Lung microvascular endothelial cell (primary cell): ENCODE measurements around the gene HYDIN. TPM values are rescaled to one million over a fixed set of nuclear protein-coding genes. Genes with fewer than 3 reads are reported as not detected.
"Not testable (repeated sequence)": the region's sequence is repeated elsewhere in the genome, so short reads cannot be mapped to it uniquely, and the experiment has no call there.

Experiments
- DNase-seq, 2 donors: peaks; one replicate each; pipeline versions ENCODE4 v3.0.0 to v3.0.0-alpha.2; 2010; ENCODE audit warnings: low read depth in 2 of 2
- total RNA-seq: library from RNA; depleted of rRNA; stranded (reverse); fragments of >200 nt; gene quantifications from 2 replicates; pipeline ENCODE4 v1.2.1, GENCODE V29; 2014

The HYDIN gene
- total RNA-seq, 1 donor from 2014 or later: not detected

DNA sequence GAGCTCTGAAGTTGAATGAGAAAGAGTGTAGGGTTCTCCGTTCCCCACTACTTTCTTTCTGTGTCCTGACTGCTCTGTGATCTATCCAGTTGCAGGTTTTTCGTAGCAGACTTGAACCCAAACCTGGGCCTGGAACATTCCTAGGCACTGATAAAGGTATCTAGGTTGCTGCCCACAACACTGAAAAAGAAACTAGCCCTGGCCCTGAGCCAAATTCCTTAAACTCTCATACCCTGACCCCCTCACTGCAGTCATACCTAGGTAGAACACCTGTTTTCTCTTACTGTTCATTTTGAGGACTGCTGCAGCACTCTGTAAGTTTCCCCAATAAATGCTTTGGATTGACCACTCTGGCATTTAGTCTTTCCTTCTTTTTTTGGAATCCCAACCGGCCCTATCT, 5.4 kb downstream of the HYDIN start:
- no peak for DNase-seq

DNA sequence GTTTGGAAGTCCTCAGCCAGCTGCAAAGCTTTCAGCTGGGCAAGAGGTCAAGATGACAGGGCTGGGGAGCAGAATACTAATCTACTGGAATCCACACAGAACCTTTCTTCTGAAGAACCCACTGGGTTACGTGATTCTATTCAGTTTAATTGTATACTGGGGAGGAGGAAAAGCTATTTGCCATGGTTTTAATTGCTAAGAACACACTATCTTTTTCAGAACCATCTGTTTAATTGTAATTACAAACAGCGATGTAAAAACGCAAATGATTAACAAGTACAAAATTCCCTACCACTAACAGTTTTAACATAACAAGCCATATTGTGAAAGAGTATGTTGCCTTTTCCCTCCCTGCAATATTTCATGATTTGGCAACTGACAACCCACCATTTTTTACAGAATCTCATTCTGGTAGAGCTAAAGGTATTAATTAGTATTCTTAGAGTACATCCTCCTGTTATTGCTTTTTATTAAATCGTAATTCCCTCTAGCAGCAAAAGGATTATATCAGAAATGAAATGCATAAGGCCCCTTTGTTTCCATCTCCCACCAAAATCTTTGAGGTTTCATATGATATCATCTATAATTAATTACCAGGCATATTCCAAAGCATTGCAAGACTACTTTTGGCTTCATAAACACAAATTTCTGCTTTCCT, 12.1 kb downstream of the HYDIN start:
- DNase-seq: no peak

- DNase-seq: no peak
Observed at GRCh38 chr16:71217506-71217905, 13.0 kb downstream of the HYDIN start.

GRCh38 chr16:71216714-71217113, 13.8 kb downstream of the HYDIN start:
- DNase-seq: no peak

DNA sequence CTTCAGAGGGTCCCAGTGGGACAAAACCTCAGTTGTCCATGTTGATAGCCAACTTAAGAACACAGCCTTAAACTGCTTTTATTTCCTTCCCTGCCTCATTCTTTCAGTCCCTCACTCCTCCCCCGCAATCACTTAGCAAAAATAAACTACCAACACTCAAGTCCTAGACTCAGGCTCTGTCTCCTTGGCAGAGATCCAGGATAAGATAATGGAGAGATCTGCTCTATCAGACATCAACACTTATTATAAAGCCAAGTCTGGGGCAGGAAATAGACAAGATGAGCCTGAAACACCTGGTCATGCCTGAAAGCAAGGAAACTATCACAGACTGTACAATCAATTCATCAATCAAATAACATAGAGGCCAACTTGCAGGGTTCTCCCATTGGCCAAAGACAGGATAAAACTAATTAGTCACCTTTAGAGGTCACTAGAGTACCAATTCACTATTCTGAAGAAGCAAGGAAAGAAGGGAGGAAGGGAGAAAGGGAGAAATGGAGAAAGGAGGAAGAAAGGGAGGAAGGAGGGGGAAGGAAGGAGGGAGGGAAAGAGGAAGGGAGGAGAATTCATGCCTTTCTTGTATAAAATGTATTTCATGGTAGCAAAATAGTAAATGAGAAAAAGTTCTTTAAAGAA, 15.7 kb downstream of the HYDIN start:
- peak; percentile 2 to 12 for DNase-seq

- DNase-seq: no peak
Observed at GRCh38 chr16:71205482-71206131, 24.9 kb downstream of the HYDIN start.

GRCh38 chr16:71203631-71204030, 26.9 kb downstream of the HYDIN start:
- no peak for DNase-seq

DNA sequence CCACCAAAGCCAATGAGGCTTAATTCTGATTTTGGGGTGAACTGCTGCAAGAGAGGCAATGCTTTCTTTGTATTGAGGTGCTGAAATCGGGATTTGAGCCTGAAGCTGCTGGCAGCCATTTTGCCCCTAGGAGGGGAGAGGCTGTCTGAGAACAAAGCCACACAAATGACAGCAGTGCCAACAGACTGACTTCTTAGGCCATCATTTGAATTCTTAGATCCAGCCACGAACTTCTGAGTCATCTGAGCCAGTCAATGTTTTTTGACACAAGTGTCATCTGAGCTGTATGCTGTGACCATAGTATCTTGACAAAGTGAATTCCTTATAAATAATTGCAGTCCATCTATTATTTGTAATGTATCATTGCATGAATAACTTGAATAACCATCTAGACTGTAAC, 29.0 kb downstream of the HYDIN start:
- no peak for DNase-seq

- no peak for DNase-seq
Observed at GRCh38 chr16:71201054-71201453, 29.5 kb downstream of the HYDIN start.

GRCh38 chr16:71198408-71198807, 32.1 kb downstream of the HYDIN start:
- no peak for DNase-seq

DNA sequence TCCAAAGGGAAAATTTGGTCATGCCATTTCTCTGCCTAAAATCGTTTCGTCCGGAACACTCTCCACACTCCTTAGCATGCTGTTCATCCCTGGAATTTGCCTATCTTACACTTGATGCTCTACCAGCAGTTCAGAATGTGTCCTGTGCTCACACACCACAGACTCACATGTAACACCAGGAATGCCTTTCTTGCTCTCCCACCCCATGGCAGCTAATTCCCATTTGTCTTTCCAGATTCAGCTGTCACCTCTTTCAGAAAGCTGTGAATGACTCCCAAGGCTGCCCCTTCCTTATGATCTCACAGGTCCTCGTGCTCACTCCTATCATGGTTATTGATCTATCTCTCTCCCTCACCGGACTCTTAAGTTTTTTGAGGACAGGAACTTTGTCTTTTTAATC, 38.1 kb downstream of the HYDIN start:
- no peak for DNase-seq

DNA sequence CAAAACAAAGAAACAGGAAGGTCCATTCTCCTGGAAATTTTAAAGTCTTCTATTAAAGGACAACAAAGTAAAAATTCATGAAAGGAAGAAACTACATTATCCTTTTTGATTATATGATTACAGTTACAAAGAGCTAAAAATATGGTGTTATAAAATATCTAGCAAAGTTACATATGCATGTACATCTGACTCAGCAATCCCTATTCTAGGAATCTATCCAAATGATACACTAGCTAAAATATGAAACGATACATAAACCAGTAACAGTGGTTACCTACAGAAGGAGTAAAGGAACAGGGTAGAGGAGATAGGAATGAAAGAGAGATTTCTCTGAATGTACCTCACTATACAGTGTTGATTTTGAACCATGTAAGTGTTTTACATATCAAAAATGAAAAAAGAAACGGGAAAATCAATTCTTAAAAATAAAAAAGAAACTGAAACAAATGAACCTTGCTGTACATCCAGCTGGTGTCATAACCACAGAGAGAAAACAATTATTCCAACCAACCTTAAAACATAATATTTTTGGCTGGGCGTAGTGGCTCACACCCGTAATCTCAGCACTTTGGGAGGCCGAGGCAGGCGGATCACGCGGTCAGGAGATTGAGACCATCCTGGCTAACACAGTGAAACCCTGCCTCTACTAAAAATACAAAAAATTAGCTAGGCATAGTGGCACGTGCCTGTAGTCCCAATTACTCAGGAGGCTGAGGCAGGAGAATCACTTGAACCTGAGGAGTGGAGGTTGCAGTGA, 41.4 kb downstream of the HYDIN start:
- DNase-seq: no peak

- DNase-seq: no peak
Observed at GRCh38 chr16:71185347-71185746, 45.2 kb downstream of the HYDIN start.

GRCh38 chr16:71179569-71179968, 51.0 kb downstream of the HYDIN start:
- no peak for DNase-seq

DNA sequence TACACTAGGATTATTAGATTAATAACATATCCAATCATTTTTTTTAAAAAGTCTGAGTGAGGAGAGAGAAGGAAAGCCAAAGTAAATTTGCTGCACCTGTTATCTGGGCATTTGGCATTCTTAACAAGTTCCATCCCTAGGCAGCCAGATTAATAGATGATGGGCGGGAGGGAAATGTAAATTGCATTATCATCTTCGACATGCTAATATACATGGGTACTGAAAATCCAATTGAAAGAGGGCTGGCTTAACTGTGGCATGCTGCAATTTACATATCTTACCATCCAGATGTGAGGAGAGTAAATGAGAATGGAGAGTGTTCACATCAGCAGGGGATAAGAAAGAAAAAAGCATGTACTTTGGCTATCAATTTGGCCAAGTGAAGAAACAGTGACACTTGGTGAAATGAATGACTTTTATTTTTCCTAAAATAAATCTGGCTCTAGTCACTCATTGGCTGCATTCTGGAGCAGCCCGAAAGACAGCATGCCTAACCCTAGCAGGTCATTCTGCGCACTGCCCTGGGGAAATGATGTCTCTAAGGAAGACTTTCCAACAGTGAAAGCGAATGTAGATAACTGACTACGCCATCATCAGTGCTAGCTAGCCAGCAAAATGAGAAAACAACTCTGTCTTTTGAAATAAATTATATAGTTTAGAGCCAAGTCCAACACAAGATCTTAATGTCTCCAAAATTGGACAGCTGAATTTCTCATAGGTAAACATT, 57.9 kb downstream of the HYDIN start:
- DNase-seq: no peak

- DNase-seq: not testable (repeated sequence)
Observed at GRCh38 chr16:71161007-71161406, 69.5 kb downstream of the HYDIN start.

- not testable (repeated sequence) for DNase-seq
Observed at GRCh38 chr16:71157278-71157677, 73.2 kb downstream of the HYDIN start.

DNA sequence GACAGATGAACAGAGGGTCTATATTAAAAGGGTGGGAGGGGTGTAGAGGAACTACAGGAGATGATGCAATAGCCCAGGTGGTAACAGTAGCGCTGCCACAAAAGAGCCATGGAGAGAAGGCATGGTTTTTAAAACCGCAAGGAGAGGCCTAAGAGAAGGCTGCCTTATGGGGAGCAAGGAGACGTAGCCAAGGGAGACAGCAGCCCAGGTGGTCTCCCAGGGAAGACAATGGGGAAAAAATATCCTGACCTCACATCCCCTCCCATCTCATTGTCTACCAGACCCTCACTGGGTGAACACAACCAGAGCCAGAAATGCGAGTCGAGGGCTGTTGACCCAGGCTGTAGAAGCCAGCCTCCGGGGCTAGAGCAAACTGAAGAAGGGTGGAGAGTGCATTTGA, 77.2 kb downstream of the HYDIN start:
- DNase-seq: not testable (repeated sequence)

DNA sequence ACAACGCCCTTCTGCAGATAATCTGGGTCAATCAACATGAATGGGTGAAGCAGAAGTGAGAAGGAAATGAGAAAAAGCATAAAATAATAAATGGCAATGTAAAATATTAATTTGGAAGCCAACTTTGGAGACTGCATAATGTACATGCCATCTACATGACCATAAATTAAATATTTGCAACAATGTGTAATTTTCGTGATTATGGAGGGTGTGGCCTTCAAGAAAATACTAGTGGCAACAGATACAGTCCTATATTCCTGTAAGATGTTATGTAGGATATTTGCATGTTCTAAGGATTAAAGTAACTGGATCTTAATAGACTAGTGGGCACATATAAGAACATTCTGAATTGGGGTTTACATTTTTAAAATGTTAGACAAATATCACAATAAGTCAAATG, 78.9 kb downstream of the HYDIN start:
- DNase-seq: not testable (repeated sequence)

DNA sequence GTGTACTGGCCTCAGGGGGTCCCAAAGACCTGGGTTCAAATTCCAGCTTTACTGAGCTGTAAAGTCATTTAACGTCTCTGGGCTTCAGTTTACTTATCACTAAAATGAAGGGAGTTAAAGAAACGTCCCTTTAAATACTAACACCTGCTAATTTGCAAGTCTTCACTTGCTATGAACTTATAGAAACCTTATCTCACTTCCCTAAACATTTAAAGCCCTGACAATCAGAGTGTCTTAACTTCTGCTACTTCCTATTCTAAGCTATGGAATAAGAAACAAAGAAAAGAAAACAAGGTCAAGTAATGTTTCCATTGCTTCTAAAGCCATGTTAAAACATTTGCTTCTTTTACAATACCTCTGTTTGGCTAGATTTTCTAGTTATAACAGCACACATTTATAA, 87.3 kb downstream of the HYDIN start:
- not testable (repeated sequence) for DNase-seq

DNA sequence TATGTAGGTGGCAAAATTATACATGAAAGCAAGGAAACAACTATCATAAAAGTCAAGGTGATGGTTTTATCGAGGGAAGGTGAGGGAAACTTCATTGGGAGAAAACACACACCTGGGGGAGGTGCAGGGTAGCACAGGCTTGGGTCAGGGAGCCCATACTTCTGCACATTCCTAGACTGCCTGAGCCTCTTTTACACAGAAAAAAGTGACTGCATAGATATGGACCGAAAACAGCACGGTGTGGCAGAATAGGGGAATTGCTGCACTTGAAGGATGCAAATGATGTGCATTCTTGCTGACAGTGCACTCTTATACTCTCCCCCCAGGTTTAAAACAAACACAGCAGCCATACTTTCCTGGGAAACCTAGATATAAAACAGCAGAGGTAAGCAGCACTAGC, 120.0 kb downstream of the HYDIN start:
- DNase-seq: not testable (repeated sequence)
